ENCODE data around the gene CAV3.

CAV3 gene

DNA sequence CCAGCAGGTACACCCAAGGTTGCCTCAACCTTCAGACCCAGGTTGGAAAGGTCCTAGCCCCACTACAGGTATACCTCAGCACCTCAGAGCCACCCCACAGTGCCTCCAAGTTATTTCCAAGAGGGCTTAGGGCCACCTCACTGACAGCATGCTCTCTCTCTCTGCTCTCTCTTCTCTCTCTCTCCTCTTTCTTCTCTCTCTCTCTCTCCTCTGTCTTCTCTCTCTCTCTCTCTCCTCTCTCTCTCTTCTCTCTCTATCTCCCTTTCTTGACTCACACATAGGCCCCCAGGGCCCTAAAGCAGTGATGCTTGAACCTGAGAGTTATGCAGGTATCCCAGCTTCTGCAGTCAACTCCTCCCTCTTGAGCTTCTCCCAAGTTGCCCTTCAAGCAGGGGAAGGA is 4.2 kb downstream of the CAV3 start:
- H3K4me3 ChIP-seq (ENCODE audit: low read depth, low read length), result no peak overlapping the region
- ChIA-PET POLR2A (no interaction called here), CTCF (interaction anchor here (0.9 kb wide), 1 partner anchor 30 kb away, joined by 3 read pairs; no protein-coding TSS in a partner anchor)
- no peak overlapping the region for H3K27ac ChIP-seq (ENCODE audit: extremely low read depth, low read depth, low read length)
- peak; percentile 90 for TF ChIP-seq ZNF596 (tag by site-specific recombination; IDR thresholded peaks at IDR 0.05)
- no peak for TF ChIP-seq GLI4 (tag by site-specific recombination; IDR thresholded peaks at IDR 0.05)
- H3K4me1 ChIP-seq (ENCODE audit: control insufficient read depth, insufficient read depth, low read length), result peaks cover 11% of the 10 kb centered on the region; the same call in 1 of the 2 replicates
- no peaks in the 10 kb centered on the region for H3K36me3 ChIP-seq (ENCODE audit: control insufficient read depth in 2 of 2, insufficient read depth in 1 of 2, low read length in 2 of 2)
- H3K9me3 ChIP-seq (ENCODE audit: control insufficient read depth, insufficient read depth, low read depth, low read length), result no peaks in the 10 kb centered on the region

DNA sequence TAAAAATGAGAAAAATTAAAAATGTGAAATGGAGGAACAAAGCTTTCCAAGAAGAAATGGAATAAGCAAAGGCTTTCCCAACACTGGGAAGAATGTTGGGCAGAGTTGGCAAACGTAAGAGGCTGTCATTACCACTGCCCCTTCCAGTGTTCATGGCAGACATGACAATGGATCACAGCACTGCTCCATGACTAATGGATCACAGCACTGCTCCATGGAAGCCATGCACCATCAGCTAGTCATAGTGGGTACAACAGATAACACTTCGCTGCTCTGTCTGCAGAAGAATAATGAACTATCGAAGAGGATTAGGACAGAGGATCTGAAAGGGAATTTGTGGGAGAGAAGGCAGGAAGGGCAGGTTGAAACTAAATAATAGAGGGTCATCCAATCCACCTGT is 5.0 kb downstream of the CAV3 start:
- H3K4me3 ChIP-seq (ENCODE audit: low read depth, low read length), result no peak overlapping the region
- peaks cover 11% of the 10 kb centered on the region; the same call in 1 of the 2 replicates for H3K4me1 ChIP-seq (ENCODE audit: control insufficient read depth, insufficient read depth, low read length)
- CTCF ChIA-PET, result interaction anchor here (0.9 kb wide), 1 partner anchor 31 kb away, joined by 3 read pairs; no protein-coding TSS in a partner anchor
- no peaks in the 10 kb centered on the region for H3K9me3 ChIP-seq (ENCODE audit: control insufficient read depth, insufficient read depth, low read depth, low read length)
- no peak overlapping the region for H3K27ac ChIP-seq (ENCODE audit: extremely low read depth, low read depth, low read length)
- TF ChIP-seq ZBTB17 (tag by site-specific recombination; IDR thresholded peaks at IDR 0.05), result peak; percentile 87
- no peak for TF ChIP-seq ZNF701 (tag by site-specific recombination; IDR thresholded peaks at IDR 0.05)
- no peak for TF ChIP-seq ZBTB26 (tag by site-specific recombination; optimal IDR thresholded peaks at IDR 0.05)
- TF ChIP-seq REST (tag by site-specific recombination; IDR thresholded peaks at IDR 0.05), result no peak
- TF ChIP-seq YY2 (tag by site-specific recombination; IDR thresholded peaks at IDR 0.05), result no peak
- TF ChIP-seq ZNF571 (tag by site-specific recombination; IDR thresholded peaks at IDR 0.05), result no peak
- no peak for TF ChIP-seq ZBTB20 (tag by site-specific recombination; IDR thresholded peaks at IDR 0.05)
- TF ChIP-seq ZNF354C (tag by site-specific recombination; IDR thresholded peaks at IDR 0.05; ENCODE audit: borderline replicate concordance, low read depth), result no peak
- no peaks in the 10 kb centered on the region for H3K36me3 ChIP-seq (ENCODE audit: control insufficient read depth in 2 of 2, insufficient read depth in 1 of 2, low read length in 2 of 2)
- POLR2A ChIA-PET, result no interaction called here

- Histone ChIP-seq H3K9me3 (ENCODE audit: control insufficient read depth, insufficient read depth, low read depth, low read length) (no peaks in the 10 kb centered on the region), H3K27ac (ENCODE audit: extremely low read depth, low read depth, low read length) (no peak overlapping the region), H3K4me3 (ENCODE audit: low read depth, low read length) (no peak overlapping the region), H3K4me1 (ENCODE audit: control insufficient read depth, insufficient read depth, low read length) (peaks cover 11% of the 10 kb centered on the region; the same call in 1 of the 2 replicates), H3K36me3 (ENCODE audit: control insufficient read depth in 2 of 2, insufficient read depth in 1 of 2, low read length in 2 of 2) (no peaks in the 10 kb centered on the region)
- POLR2A ChIA-PET, result interaction anchor here (1.0 to 1.8 kb wide), 2 partner anchors 8 to 239 kb away, joined by 5 read pairs; partner anchors contain the start of gene LMCD1
- CTCF ChIA-PET, result interaction anchor here (0.6 to 3.2 kb wide), 6 partner anchors 26 to 982 kb away, joined by 3 to 25 read pairs (median 3); partner anchors contain the start of gene OXTR
- TF ChIP-seq ZSCAN23 (tag by site-specific recombination; IDR thresholded peaks at IDR 0.05) (no peak), KLF8 (tag by site-specific recombination; IDR thresholded peaks at IDR 0.05) (peak; percentile 28; the same call in 1 of the 2 replicates), SP7 (tag by site-specific recombination; IDR thresholded peaks at IDR 0.05) (no peak), ZNF366 (tag by site-specific recombination; conservative IDR thresholded peaks at IDR 0.05) (peak; percentile 52), ZNF398 (tag by site-specific recombination; IDR thresholded peaks at IDR 0.05) (no peak; the same call in 1 of the 2 replicates), RBAK (tag by site-specific recombination; IDR thresholded peaks at IDR 0.05) (0 out of 2 replicates have a peak, but pooled peaks have one; percentile 77), EGR2 (tag by site-specific recombination; IDR thresholded peaks at IDR 0.05; ENCODE audit: low read depth) (0 out of 2 replicates have a peak, but pooled peaks have one; percentile 5)
- TF ChIP-seq, protein P1, sequence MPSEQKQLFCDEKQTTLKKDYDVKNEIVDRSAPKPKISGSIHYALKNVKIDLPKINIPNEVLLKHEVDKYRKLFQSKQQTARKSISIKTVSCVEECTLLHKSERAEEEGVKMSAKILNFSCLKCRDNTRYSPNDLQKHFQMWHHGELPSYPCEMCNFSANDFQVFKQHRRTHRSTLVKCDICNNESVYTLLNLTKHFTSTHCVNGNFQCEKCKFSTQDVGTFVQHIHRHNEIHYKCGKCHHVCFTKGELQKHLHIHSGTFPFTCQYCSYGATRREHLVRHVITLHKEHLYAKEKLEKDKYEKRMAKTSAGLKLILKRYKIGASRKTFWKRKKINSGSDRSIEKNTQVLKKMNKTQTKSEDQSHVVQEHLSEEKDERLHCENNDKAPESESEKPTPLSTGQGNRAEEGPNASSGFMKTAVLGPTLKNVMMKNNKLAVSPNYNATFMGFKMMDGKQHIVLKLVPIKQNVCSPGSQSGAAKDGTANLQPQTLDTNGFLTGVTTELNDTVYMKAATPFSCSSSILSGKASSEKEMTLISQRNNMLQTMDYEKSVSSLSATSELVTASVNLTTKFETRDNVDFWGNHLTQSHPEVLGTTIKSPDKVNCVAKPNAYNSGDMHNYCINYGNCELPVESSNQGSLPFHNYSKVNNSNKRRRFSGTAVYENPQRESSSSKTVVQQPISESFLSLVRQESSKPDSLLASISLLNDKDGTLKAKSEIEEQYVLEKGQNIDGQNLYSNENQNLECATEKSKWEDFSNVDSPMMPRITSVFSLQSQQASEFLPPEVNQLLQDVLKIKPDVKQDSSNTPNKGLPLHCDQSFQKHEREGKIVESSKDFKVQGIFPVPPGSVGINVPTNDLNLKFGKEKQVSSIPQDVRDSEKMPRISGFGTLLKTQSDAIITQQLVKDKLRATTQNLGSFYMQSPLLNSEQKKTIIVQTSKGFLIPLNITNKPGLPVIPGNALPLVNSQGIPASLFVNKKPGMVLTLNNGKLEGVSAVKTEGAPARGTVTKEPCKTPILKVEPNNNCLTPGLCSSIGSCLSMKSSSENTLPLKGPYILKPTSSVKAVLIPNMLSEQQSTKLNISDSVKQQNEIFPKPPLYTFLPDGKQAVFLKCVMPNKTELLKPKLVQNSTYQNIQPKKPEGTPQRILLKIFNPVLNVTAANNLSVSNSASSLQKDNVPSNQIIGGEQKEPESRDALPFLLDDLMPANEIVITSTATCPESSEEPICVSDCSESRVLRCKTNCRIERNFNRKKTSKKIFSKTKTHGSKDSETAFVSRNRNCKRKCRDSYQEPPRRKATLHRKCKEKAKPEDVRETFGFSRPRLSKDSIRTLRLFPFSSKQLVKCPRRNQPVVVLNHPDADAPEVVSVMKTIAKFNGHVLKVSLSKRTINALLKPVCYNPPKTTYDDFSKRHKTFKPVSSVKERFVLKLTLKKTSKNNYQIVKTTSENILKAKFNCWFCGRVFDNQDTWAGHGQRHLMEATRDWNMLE (tag by site-specific recombination; conservative IDR thresholded peaks at IDR 0.05; ENCODE audit: low read depth), result no peak
These were observed 6.3 kb downstream of the CAV3 start for GRCh38 chr3:8739757-8740504.
